Pulmonary artery endothelial cell (primary cell): Measurements from ENCODE around the gene COL6A1. TPM values are rescaled to one million over a fixed set of nuclear protein-coding genes. Genes with fewer than 3 reads are reported as not detected.
A peak's percentile ranks its signal among the peaks of the same experiment; 100 is the strongest.

Experiments
- DNase-seq: peaks from one replicate; pipeline ENCODE4 v3.0.0-alpha.2; 2011; ENCODE audit warnings: low read depth, low spot score
- total RNA-seq: library from RNA; depleted of rRNA; stranded (reverse); fragments of >200 nt; gene quantifications from 2 replicates; pipeline ENCODE4 v1.2.3, GENCODE V29; 2014

Gene COL6A1
- total RNA-seq, 1 donor from 2014 or later, result 18.7 TPM

- no peak for DNase-seq
Observed at GRCh38 chr21:46024141-46024540, 42.6 kb downstream of the COL6A1 start.

- DNase-seq, result no peak
Observed at GRCh38 chr21:46025113-46025770, 43.7 kb downstream of the COL6A1 start.

DNA sequence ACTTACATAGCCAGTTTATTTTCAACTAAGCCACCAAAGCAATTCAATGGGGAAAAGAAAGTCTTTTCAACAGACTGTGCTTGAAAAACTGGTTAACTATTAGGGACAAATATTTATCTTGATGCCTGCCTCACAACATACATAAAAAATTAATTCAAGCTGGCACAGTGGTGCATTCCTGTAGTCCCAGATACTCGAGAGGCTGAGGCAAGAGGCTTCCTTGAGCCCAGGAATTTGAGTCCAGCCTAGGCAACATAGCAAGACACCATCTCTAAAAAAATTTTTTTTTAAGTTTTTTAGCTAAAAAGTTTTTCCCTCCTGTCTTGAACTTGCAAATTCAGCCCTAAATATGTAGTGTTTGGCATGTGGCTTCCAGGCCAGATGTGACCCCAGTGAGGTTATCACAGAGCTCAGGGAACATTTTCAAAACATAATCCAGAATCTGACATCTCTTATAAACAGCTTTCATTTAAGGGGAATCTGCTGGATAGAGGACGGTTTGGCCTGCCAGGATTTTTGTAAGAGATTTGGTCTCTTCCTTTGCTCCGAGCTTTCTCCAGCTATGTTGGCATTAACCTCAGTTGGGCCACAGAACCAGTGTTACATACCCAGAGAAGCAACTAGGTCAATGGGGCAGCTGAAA, 46.4 kb downstream of the COL6A1 start:
- DNase-seq, result no peak

DNA sequence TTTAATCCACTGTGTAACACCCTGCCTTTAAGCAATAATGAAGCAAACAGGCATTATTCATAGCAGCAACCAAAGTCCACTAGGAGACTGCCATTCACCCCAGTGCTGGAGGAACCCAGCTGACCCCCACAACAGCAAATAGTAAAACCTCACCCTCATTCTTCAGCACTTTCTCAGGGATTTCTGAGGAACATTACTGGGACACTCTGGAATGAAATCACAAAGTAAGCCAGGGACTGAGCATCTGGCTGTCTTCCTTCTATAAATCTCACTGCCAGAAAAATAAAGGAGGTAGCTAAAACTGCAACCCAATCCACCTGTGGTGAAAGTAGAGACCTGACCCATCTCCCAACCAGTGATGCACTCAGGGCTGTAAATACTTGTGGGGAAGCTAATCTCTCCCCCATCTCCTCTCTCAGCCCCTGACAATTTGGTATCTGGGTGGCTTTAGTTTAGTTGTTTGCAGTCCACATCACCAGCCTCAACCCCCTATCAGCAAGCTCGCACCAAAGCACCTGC, 47.1 kb downstream of the COL6A1 start:
- DNase-seq, result no peak

DNA sequence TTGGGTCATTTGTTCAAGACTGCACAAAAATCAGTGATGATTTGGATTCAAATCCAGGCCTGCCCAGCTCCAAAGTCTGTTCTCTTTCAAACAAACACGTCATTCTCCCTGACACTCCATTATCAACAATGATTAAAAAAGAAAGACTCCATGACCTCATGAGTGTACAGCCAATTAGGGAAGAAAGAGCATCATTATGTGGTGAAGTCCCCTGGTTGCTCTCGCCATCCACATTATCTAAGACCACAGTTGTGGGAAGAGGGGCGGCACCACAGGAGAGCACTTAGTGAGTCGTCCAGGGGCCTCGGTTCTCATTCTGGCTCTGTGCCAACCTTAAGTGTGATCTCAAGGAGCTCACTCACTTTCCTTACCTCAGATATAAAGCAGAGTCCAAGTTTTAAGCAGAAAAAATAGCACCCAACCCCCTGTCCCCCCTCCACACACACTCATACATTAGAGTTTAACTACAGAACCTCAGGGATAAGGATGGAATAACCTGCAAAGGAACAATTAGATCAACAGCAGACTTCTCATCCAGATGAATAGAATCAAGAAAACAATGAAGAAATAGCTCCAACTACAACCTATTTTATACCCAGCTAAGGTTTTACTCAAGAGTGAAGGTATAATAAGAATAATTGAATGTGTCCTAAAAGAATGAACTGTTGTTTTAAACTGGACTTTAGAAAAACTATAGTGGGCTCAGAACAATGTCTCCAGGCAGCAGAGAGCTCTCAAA, 47.8 kb downstream of the COL6A1 start:
- no peak for DNase-seq

GRCh38 chr21:46031484-46031883, 49.9 kb downstream of the COL6A1 start:
- DNase-seq, result no peak

GRCh38 chr21:46032100-46032499, 50.5 kb downstream of the COL6A1 start:
- DNase-seq, result no peak

GRCh38 chr21:46033410-46034400, 52.1 kb downstream of the COL6A1 start:
- DNase-seq, result no peak

DNA sequence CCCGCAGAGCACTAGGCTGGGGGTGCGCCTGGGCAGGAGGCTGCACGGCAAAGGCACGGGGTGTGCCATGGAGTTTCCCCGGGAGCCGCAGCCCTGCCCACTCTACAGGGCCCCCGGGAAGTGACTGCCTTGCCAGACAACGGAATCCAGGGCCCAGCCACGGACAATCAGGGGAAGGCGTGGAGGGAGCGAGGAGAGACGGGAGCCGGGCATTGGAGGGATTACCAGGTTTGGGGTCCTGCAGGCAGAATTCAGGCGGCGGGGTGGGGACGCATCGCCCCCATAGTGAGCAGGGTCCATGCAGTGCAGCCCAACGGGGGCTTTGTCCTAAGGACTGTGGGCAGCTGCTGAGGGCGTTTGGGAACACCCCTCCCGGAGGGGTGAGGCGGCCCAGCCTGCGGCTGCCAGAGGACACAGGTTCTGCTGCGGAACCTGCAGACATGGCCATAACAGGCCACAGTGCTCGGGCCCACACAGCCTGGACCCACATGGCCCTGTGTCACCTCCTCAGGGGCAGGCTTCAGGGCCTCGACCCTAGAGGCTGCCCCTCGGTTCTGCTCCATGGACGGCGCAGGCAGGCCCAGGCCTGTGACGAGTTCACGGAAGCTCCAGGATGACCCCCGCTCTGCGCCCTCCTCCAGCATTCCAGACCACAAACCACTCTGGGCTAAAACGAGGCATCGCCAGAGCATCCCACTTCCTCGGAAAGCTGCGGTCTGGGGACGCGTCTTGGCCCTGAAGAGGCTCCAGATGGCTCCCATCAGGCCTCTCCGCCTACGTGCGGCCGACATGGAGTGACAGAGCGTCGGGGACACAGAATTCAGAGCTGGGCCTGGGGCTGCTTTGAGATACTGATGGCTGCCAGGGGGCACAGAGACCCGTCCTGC, 54.5 kb downstream of the COL6A1 start:
- DNase-seq, result no peak

DNA sequence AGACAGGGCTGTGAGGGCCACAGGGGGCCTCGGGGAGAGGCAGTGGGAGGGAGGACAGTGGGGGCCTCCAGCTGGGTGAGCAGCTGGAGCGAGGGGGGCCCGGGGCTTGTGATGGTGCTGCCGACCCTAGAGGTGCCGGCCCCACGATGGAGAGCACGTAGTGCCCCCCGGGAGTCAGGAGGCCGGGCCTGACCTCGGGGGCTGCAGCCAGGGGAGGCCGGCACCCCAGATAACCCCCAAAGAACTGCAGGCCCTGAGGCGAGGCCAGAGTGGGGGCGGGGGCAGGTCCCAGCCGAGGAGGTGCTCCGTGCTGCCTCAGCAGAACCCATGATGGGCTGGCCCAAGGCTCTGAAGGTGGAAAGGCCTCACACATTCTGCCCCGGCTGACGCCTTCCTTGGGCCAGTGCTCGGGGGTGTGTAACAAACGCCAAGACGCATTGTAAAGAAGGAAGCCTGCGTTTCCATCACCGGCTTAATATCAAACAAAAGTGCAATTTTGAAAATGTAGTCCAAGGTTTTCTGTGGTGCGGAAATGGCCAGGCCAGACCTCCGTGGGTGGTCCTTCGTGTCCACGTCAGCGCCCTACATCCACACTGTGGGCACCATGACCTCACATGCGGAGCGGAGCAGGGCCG, 55.2 kb downstream of the COL6A1 start:
- DNase-seq, result no peak

DNA sequence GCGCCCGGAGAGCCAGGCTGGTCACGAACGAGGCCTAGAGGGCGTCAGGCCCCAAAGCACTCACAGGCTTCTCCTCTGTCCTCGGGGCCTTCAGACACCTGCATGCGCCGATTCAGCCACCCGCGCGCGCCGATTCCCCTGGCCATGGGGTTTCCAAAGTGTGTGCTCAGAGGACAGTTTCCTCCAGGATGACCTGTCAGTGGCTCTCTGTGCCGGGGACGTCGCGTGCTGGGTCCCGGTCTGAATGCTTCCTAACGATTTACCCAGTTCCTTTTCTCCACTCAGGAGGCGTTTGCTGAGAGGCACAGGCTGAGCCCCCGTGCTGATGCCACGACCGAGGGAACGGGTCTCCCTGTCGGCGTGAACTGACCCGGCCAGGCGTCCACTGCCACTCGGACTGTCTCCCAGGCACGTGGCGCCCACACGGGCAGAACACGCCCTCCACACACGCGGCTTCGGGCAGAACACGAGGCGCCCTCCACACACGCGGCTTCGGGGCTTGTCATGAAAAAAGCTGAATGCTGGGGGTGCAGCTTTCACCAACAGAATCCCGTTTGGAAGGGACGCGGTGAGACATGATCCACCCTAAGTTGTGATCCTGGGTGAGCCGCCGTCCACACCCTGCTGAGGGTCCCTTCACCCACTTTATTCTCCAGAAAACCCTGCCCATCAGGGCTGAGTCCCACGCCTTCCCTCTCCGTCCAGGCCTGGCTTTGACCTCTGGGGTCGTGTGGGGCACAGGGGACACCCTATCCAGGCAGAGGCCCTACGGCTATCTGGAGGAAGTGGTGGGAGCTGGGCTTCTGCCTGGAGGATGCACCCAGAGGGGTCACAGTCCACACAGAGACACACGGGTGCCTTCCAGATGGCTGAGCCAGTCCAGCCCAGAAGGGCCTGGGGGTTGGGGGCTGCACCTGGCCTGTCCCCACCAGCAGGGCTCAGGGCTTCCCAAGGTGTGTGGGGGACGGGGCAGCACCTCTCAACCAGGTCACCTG, 56.1 kb downstream of the COL6A1 start:
- no peak for DNase-seq

DNA sequence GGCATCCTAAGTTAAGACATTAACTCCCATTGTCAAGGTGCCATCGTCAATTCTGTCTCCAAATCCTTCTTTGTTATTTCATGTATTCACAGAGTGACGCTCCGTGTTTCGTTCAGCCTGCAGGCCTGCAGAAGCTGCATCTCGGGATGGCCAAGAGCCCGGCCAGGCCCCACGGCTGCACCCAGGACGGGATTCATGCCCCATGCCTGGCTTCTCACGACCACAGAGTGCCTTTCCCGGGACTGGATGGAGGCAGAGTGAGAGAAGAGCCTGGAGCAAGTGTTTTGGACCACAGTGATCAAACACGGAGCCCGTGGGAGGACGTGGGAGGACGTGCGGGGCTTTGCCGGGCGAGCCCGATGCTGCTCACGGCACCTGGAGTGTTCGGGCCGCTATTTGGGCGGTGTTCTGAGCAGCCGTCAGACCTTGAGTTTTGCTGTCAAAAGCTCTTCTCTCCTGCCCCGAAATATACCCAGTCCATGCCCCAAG, 56.8 kb downstream of the COL6A1 start:
- no peak for DNase-seq

- peak; percentile 24 for DNase-seq
Observed at GRCh38 chr21:46038871-46039397, 57.4 kb downstream of the COL6A1 start.

GRCh38 chr21:46039891-46040660, 58.5 kb downstream of the COL6A1 start:
- no peak for DNase-seq

- DNase-seq, result no peak
Observed at GRCh38 chr21:46040707-46041106, 59.1 kb downstream of the COL6A1 start.

GRCh38 chr21:46041183-46041582, 59.6 kb downstream of the COL6A1 start:
- DNase-seq, result no peak

GRCh38 chr21:46045154-46045553, 63.6 kb downstream of the COL6A1 start:
- no peak for DNase-seq
